MM.1S (cell line): ENCODE measurements around the gene GALNT9.

Source experiments
- CTCF ChIP-seq: fragments of 300-600 bp; sonication (generic); IDR thresholded peaks from 2 replicates; pipeline ENCODE4 v1.5.1; 2016; ENCODE audit warnings: antibody characterized with exemption, low read length, mixed read lengths
- EZH2phosphoT487 ChIP-seq: fragments of 300-600 bp; sonication (generic); IDR thresholded peaks from 2 replicates; pipeline ENCODE4 v1.6.1; 2018; ENCODE audit warnings: antibody characterized with exemption, low read length

GRCh38 chr12:132374612-132375445 lies 45.4 kb upstream of the GALNT9 start:
- TF ChIP-seq CTCF: no peak
- TF ChIP-seq EZH2phosphoT487: no peak
